Mucosa of rectum (tissue), 2 donors: ENCODE data around the gene SGCE.

Experiments used
- H3K27ac ChIP-seq, 2 donors: one replicate each; pipeline ENCODE4 v1.7.0; 2013; ENCODE audit warnings: inconsistent platforms in 2 of 2, low read depth in 2 of 2, low read length in 2 of 2
- H3K27me3 ChIP-seq, 2 donors: one replicate each; pipeline ENCODE4 v1.7.0; 2013; ENCODE audit warnings: low read length in 2 of 2; ENCODE audit not compliant: control insufficient read depth in 2 of 2, insufficient read depth in 2 of 2
- H3K36me3 ChIP-seq, 2 donors: one replicate each; pipeline ENCODE4 v1.7.0; 2013; ENCODE audit warnings: low read length in 2 of 2; ENCODE audit not compliant: control insufficient read depth in 2 of 2, insufficient read depth in 2 of 2
- H3K4me1 ChIP-seq, 2 donors: one replicate each; pipeline ENCODE4 v1.7.0; 2013; ENCODE audit warnings: low read length in 2 of 2, mild to moderate bottlenecking in 1 of 2; ENCODE audit not compliant: control insufficient read depth in 2 of 2, insufficient read depth in 2 of 2
- H3K4me3 ChIP-seq, 2 donors: one replicate each; pipeline ENCODE4 v1.7.0; 2013; ENCODE audit warnings: low read length in 2 of 2
- H3K9ac ChIP-seq, 2 donors: one replicate each; pipeline ENCODE4 v1.7.0; 2013; ENCODE audit warnings: low read length in 2 of 2, low read depth in 1 of 2, mild to moderate bottlenecking in 1 of 2
- H3K9me3 ChIP-seq, 2 donors: one replicate each; pipeline ENCODE4 v1.7.0; 2013; ENCODE audit warnings: low read length in 2 of 2; ENCODE audit not compliant: control insufficient read depth in 2 of 2
- donor health status: healthy.
- donor health status: Normal muscosa, but diverticular disease.

The SGCE gene

DNA sequence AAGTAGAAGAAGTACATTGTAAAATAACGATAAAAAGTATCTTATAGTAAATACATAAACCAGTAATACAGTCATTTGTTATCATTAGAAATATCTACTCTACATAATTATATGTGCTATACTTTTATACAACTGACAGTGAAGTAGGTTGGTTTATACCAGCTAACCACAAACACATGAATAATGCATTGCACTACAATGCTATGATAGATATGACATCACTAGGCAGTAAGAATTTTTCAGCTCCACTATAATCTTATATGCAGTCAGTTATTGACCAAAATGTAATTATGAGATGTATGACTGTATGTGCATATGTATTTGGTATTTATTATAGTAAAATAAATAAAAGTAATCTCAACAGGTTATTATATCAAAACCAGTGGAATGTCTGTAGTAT lies 23.4 kb upstream of the SGCE start:
- no peak overlapping the region for H3K9ac ChIP-seq
- no peaks in the 10 kb centered on the region for H3K36me3 ChIP-seq
- H3K4me1 ChIP-seq, result no peaks in the 10 kb centered on the region
- H3K9me3 ChIP-seq, result no peaks in the 10 kb centered on the region
- no peak overlapping the region for H3K27ac ChIP-seq
- H3K27me3 ChIP-seq, result no peaks in the 10 kb centered on the region
- H3K4me3 ChIP-seq, result no peak overlapping the region

DNA sequence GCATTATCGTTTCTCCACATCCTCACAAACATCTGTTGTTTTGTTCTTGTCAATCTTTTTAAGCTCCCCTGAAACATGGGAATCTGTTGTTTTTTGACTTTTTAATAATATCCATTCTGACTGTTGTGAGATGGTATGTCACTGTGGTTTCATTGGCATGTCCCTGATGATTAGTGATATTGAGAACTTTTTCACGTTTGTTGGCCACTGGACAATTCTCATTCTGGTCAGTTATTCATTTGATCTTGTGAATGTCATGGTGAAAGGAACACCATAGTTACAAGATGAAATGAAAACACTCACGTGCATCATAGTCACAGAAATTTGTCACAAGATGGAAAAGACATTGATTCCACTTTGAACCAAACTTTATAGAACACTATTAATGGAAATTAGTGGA lies 20.5 kb upstream of the SGCE start:
- no peaks in the 10 kb centered on the region for H3K27me3 ChIP-seq

GRCh38 chr7:94675356-94675755 lies 19.4 kb upstream of the SGCE start:
- no peak overlapping the region for H3K9ac ChIP-seq
- no peaks in the 10 kb centered on the region for H3K9me3 ChIP-seq
- no peak overlapping the region for H3K27ac ChIP-seq
- no peaks in the 10 kb centered on the region for H3K36me3 ChIP-seq
- H3K4me3 ChIP-seq, result no peak overlapping the region
- H3K4me1 ChIP-seq, result no peaks in the 10 kb centered on the region
- H3K27me3 ChIP-seq, result no peaks in the 10 kb centered on the region

More for the DNA sequence above, 20.5 kb upstream of the SGCE start:
- Histone ChIP-seq H3K4me3 (no peak overlapping the region), H3K4me1 (no peaks in the 10 kb centered on the region), H3K9me3 (no peaks in the 10 kb centered on the region), H3K9ac (no peak overlapping the region), H3K27ac (no peak overlapping the region), H3K36me3 (no peaks in the 10 kb centered on the region)

DNA sequence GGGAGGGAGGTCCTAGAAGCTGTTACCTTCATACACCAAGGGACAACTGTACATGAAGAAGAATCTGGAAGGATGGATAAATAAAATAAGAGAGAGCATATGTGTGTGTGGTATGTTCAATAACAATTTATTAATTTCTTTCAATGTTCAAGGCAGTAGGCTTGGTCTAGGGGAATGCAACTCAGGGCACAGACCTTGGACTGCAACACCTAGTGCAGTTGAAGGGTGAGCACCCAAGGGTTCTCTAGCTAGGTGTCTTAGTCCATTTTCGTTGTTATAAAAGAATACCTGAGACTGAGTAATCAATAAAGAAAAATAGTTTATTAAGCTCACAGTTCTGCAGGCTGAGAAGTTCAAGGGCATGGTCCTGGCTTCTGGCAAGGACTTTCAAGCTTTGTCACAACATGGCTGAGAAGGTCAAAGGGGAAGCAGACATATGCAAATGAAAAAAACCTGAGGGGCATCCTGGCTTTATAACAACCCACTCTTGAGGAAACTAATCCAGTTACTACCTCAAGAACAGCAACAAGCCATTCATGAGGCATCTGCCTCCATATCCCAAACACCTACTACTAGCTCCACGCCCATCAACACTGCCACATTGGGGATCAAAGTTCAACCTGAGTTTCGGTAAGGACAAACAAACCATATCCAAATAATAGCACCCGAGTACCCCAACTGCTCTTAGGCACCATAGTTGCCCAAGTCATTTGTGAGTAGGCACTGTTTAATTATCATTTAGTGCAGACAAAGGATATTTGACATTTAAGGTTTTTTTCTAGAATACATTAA lies 15.7 kb upstream of the SGCE start:
- H3K4me1 ChIP-seq, result no peaks in the 10 kb centered on the region
- H3K27ac ChIP-seq, result no peak overlapping the region
- H3K36me3 ChIP-seq, result no peaks in the 10 kb centered on the region
- no peak overlapping the region for H3K9ac ChIP-seq
- H3K4me3 ChIP-seq, result no peak overlapping the region
- H3K27me3 ChIP-seq, result no peaks in the 10 kb centered on the region
- H3K9me3 ChIP-seq, result no peaks in the 10 kb centered on the region

DNA sequence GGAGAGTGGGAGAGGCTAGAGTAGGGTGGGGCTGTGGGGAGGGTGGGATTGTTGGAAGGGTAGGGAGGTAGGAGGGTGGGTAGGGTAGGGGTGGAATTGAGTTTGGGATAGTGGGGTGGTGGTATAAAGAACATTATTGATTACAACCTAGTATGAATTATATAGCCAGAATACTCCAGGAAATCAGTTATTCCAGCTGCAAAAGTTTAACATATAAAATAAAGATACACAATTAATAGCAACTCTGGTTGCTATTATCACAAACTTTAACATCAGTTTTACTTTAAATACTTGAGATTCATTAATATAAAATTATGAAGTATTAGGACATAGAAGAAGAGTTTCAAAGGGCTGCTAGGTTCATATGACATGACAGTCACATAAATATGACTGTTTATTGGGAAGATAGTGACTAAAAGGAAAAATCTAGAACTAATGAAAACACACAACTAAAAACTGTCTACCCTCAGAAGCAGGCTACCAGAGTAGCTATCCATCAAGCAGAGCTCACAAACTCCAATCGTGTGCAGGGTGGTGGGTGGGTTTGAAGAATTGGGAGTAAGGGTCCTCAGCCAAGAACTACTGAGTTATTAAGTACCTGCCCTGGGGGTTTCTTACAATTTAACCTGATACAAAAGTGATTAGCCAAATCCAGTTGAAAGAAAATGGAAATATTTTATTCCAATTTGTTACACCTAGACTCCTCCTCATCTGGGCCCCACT lies 14.0 kb upstream of the SGCE start:
- no peaks in the 10 kb centered on the region for H3K4me1 ChIP-seq
- no peaks in the 10 kb centered on the region for H3K9me3 ChIP-seq
- no peaks in the 10 kb centered on the region for H3K27me3 ChIP-seq
- H3K27ac ChIP-seq, result no peak overlapping the region
- H3K36me3 ChIP-seq, result no peaks in the 10 kb centered on the region
- no peak overlapping the region for H3K4me3 ChIP-seq
- no peak overlapping the region for H3K9ac ChIP-seq

DNA sequence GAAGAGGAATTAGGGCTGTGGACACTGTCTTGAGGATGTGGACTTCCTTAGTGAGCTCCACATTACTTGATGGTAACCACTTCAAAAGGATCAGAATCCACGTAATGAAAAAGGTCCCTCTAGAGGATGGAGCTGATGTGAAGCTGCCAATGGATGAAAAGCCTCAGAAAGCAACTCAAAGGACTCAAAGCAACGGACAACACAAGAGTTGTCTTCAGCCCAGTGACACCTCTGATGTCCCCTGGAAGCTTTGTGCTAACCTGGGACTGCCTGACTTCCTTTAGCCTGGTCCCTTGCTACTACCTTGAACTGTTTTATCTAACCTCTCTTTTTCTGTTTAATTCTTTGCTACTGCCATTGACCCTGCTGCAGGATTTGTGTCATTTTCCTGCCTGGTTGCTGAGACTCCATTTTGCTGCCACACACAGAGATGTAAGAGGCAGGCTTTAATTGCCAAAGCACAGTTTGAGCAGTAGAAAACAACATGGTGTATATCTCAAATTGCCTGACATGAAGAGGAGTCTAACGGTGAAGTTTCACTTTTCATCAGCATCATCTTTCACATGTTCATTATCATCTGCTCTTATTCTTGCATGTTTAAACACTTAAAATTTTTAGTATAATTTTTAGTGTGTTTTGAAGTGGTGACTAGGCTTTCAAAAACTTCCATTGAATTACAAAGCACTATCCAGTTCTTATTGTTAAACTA lies 11.1 kb upstream of the SGCE start:
- no peak overlapping the region for H3K27ac ChIP-seq

GRCh38 chr7:94665426-94665825 lies 9.5 kb upstream of the SGCE start:
- H3K36me3 ChIP-seq, result no peaks in the 10 kb centered on the region

More for the DNA sequence above, 11.1 kb upstream of the SGCE start:
- Histone ChIP-seq H3K36me3 (no peaks in the 10 kb centered on the region), H3K9ac (no peak overlapping the region), H3K4me3 (no peak overlapping the region), H3K27me3 (no peaks in the 10 kb centered on the region), H3K4me1 (no peaks in the 10 kb centered on the region), H3K9me3 (no peaks in the 10 kb centered on the region)

GRCh38 chr7:94664023-94664422 lies 8.1 kb upstream of the SGCE start:
- Histone ChIP-seq H3K27ac (no peak overlapping the region), H3K9me3 (no peaks in the 10 kb centered on the region), H3K4me3 (no peak overlapping the region), H3K4me1 (no peaks in the 10 kb centered on the region), H3K36me3 (no peaks in the 10 kb centered on the region), H3K27me3 (no peaks in the 10 kb centered on the region), H3K9ac (no peak overlapping the region)

More at GRCh38 chr7:94665426-94665825, 9.5 kb upstream of the SGCE start:
- Histone ChIP-seq H3K4me3 (no peak overlapping the region), H3K9me3 (no peaks in the 10 kb centered on the region), H3K27ac (no peak overlapping the region), H3K9ac (no peak overlapping the region), H3K4me1 (no peaks in the 10 kb centered on the region), H3K27me3 (no peaks in the 10 kb centered on the region)

GRCh38 chr7:94662548-94662947 lies 6.6 kb upstream of the SGCE start:
- H3K36me3 ChIP-seq, result no peaks in the 10 kb centered on the region
- no peak overlapping the region for H3K4me3 ChIP-seq
- no peak overlapping the region for H3K27ac ChIP-seq
- no peaks in the 10 kb centered on the region for H3K4me1 ChIP-seq
- H3K9me3 ChIP-seq, result no peaks in the 10 kb centered on the region
- H3K9ac ChIP-seq, result no peak overlapping the region
- no peaks in the 10 kb centered on the region for H3K27me3 ChIP-seq

GRCh38 chr7:94660006-94660405 lies 4.1 kb upstream of the SGCE start:
- peaks cover 6 to 11% of the 10 kb centered on the region in 2 donors for H3K4me1 ChIP-seq
- H3K27me3 ChIP-seq, result peaks cover 4 to 5% of the 10 kb centered on the region in 2 donors
- H3K27ac ChIP-seq, result no peak overlapping the region

More at GRCh38 chr7:94660006-94660405, 4.1 kb upstream of the SGCE start:
- H3K4me3 ChIP-seq, result no peak overlapping the region
- no peaks in the 10 kb centered on the region for H3K36me3 ChIP-seq
- no peak overlapping the region for H3K9ac ChIP-seq
- H3K9me3 ChIP-seq, result no peaks in the 10 kb centered on the region
